HS-5 (cell line): Measurements from ENCODE around the gene KCNT2.

Experiments used
- DNase-seq: peaks from one replicate; pipeline ENCODE4 v3.0.0-alpha.2; 2012; ENCODE audit warnings: low read depth

Gene KCNT2

GRCh38 chr1:196449460-196449859 is 158.8 kb downstream of the KCNT2 start:
- no peak for DNase-seq

GRCh38 chr1:196445775-196446174 is 162.5 kb downstream of the KCNT2 start:
- no peak for DNase-seq

GRCh38 chr1:196444634-196445033 is 163.6 kb downstream of the KCNT2 start:
- DNase-seq: no peak

GRCh38 chr1:196442366-196442765 is 165.9 kb downstream of the KCNT2 start:
- no peak for DNase-seq

- DNase-seq: no peak
Measured at GRCh38 chr1:196440711-196441110, 167.5 kb downstream of the KCNT2 start.

- DNase-seq: no peak
Measured at GRCh38 chr1:196438329-196438728, 169.9 kb downstream of the KCNT2 start.

GRCh38 chr1:196437671-196438070 is 170.6 kb downstream of the KCNT2 start:
- DNase-seq: no peak

GRCh38 chr1:196433000-196433399 is 175.2 kb downstream of the KCNT2 start:
- no peak for DNase-seq

- no peak for DNase-seq
Measured at GRCh38 chr1:196427976-196428734, 180.1 kb downstream of the KCNT2 start.

- no peak for DNase-seq
Measured at GRCh38 chr1:196425513-196425912, 182.7 kb downstream of the KCNT2 start.

GRCh38 chr1:196423612-196424011 is 184.6 kb downstream of the KCNT2 start:
- DNase-seq: no peak

- DNase-seq: no peak
Measured at GRCh38 chr1:196418772-196419171, 189.5 kb downstream of the KCNT2 start.

GRCh38 chr1:196415978-196416377 is 192.3 kb downstream of the KCNT2 start:
- DNase-seq: no peak

GRCh38 chr1:196412326-196412725 is 195.9 kb downstream of the KCNT2 start:
- no peak for DNase-seq

GRCh38 chr1:196410768-196411167 is 197.5 kb downstream of the KCNT2 start:
- DNase-seq: no peak

- DNase-seq: no peak
Measured at GRCh38 chr1:196409586-196409985, 198.7 kb downstream of the KCNT2 start.

- DNase-seq: no peak
Measured at GRCh38 chr1:196407358-196408051, 200.7 kb downstream of the KCNT2 start.

- no peak for DNase-seq
Measured at GRCh38 chr1:196405839-196406238, 202.4 kb downstream of the KCNT2 start.

- no peak for DNase-seq
Measured at GRCh38 chr1:196403803-196404690, 204.2 kb downstream of the KCNT2 start.

GRCh38 chr1:196401891-196402290 is 206.3 kb downstream of the KCNT2 start:
- no peak for DNase-seq

GRCh38 chr1:196401452-196401833 is 206.8 kb downstream of the KCNT2 start:
- DNase-seq: no peak
